Astrocyte (in vitro differentiated cells and primary cell): Measurements from ENCODE around the gene AMDHD2.
"Not testable (repeated sequence)": the region's sequence is repeated elsewhere in the genome, so short reads cannot be mapped to it uniquely, and the experiment has no call there.

Source experiments
- EZH2 ChIP-seq: IDR thresholded peaks from 2 replicates; pipeline ENCODE4 v1.6.1; 2012; ENCODE audit warnings: mild to moderate bottlenecking, low read length, inconsistent platforms; ENCODE audit not compliant: insufficient read depth
- TF ChIP-seq, protein P1 (sequence below): IDR thresholded peaks from 2 replicates; pipeline ENCODE4 v1.5.1; 2011; ENCODE audit warnings: low read depth, mild to moderate bottlenecking, inconsistent platforms, low read length, moderate library complexity; ENCODE audit not compliant: insufficient read depth

DNA sequence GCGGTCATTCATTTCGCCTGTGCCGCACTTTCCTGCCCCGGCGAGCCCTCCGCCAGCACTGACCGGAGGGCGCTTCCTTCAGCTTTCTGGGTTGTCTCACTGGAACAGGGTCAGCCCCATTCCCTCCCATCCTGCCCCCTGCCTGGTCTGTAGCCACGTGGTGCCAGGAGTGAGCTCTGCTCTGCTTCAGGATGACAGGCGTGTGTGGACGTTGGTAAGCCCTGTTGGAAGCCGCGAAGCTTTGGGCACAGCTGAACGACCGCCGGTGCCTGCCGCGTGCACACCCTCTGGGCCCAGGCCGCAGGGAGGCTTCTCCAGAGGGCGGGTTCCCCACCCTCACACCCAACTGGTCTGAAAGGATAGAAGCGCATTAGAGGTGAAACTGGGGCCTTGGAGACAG is 60.6 kb downstream of the AMDHD2 start:
- TF ChIP-seq EZH2 = not testable (repeated sequence)
- TF ChIP-seq, protein P1, sequence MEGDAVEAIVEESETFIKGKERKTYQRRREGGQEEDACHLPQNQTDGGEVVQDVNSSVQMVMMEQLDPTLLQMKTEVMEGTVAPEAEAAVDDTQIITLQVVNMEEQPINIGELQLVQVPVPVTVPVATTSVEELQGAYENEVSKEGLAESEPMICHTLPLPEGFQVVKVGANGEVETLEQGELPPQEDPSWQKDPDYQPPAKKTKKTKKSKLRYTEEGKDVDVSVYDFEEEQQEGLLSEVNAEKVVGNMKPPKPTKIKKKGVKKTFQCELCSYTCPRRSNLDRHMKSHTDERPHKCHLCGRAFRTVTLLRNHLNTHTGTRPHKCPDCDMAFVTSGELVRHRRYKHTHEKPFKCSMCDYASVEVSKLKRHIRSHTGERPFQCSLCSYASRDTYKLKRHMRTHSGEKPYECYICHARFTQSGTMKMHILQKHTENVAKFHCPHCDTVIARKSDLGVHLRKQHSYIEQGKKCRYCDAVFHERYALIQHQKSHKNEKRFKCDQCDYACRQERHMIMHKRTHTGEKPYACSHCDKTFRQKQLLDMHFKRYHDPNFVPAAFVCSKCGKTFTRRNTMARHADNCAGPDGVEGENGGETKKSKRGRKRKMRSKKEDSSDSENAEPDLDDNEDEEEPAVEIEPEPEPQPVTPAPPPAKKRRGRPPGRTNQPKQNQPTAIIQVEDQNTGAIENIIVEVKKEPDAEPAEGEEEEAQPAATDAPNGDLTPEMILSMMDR = not testable (repeated sequence)
